Gastroesophageal sphincter (tissue), 3 donors: ENCODE results near the gene ANG.

Experiments
- POLR2A ChIP-seq, 2 donors: fragments of 450-650 bp; IDR thresholded peaks; one replicate each; pipeline ENCODE4 v1.6.1; 2017; ENCODE audit warnings: antibody characterized with exemption in 2 of 2, mild to moderate bottlenecking in 2 of 2, moderate library complexity in 1 of 2
- POLR2AphosphoS5 ChIP-seq: sonication (generic); formaldehyde crosslinking; IDR thresholded peaks from one replicate; pipeline ENCODE4 v1.6.1; 2017; ENCODE audit warnings: antibody characterized with exemption
- TF ChIP-seq, protein P1 (sequence below), 4 experiments: fragments of 200-600 bp in 2 of 4; fragments of 450-650 bp in 2 of 4; sonication (generic) in 1 of 4; IDR thresholded peaks; one replicate each; pipeline ENCODE4 v1.5.1; 2017 to 2019; ENCODE audit warnings: antibody characterized with exemption in 4 of 4, mild to moderate bottlenecking in 2 of 4, moderate library complexity in 2 of 4

DNA sequence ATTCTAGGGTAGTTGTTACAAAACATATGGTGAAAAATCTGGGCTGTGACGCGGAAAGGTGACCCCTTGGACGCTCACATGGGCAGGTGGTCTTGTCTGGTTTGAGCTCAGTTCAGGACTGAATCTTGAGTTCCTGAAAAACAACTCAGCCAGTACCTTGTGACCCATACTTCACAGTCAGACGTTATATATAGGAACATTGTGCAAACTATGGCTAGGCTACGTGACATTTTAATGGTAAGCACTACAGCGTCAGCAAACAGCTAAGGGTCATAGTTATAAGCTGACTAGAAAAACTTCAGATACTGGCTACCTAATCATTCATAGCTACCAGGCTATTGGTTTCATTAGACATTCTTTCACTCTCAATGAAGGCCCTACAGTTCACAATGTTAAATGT lies 42.3 kb downstream of the ANG start:
- TF ChIP-seq, protein P1, sequence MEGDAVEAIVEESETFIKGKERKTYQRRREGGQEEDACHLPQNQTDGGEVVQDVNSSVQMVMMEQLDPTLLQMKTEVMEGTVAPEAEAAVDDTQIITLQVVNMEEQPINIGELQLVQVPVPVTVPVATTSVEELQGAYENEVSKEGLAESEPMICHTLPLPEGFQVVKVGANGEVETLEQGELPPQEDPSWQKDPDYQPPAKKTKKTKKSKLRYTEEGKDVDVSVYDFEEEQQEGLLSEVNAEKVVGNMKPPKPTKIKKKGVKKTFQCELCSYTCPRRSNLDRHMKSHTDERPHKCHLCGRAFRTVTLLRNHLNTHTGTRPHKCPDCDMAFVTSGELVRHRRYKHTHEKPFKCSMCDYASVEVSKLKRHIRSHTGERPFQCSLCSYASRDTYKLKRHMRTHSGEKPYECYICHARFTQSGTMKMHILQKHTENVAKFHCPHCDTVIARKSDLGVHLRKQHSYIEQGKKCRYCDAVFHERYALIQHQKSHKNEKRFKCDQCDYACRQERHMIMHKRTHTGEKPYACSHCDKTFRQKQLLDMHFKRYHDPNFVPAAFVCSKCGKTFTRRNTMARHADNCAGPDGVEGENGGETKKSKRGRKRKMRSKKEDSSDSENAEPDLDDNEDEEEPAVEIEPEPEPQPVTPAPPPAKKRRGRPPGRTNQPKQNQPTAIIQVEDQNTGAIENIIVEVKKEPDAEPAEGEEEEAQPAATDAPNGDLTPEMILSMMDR (IDR thresholded peaks at IDR 0.05), result no peak
- no peak for TF ChIP-seq POLR2A (IDR thresholded peaks at IDR 0.05)
- TF ChIP-seq POLR2AphosphoS5, result no peak
